Measurements from ENCODE around the gene CSF2RB.

CSF2RB gene

GRCh38 chr22:36886016-36886415 is 27.4 kb upstream of the CSF2RB start:
- POLR2A ChIA-PET (ENCODE audit: low non-redundant PET), result no interaction called here
- no peak for DNase-seq (ENCODE audit: low spot score)
- no peak for TF ChIP-seq CTCF (conservative IDR thresholded peaks at IDR 0.05; ENCODE audit: low read depth)
- H3K27ac ChIP-seq, result no peak overlapping the region
- CTCF ChIA-PET, result no interaction called here

GRCh38 chr22:36887162-36887561 is 26.3 kb upstream of the CSF2RB start:
- no peak overlapping the region for H3K27ac ChIP-seq
- DNase-seq (ENCODE audit: low spot score), result no peak
- CTCF ChIA-PET, result no interaction called here
- no peak for TF ChIP-seq CTCF (conservative IDR thresholded peaks at IDR 0.05; ENCODE audit: low read depth)
- POLR2A ChIA-PET (ENCODE audit: low non-redundant PET), result no interaction called here

GRCh38 chr22:36891646-36892045 is 21.8 kb upstream of the CSF2RB start:
- no peak for TF ChIP-seq CTCF (conservative IDR thresholded peaks at IDR 0.05; ENCODE audit: low read depth)
- no peak overlapping the region for H3K27ac ChIP-seq
- ChIA-PET POLR2A (ENCODE audit: low non-redundant PET) (no interaction called here), CTCF (no interaction called here)
- no peak for DNase-seq (ENCODE audit: low spot score)

GRCh38 chr22:36892292-36892691 is 21.1 kb upstream of the CSF2RB start:
- no peak for DNase-seq (ENCODE audit: low spot score)
- H3K27ac ChIP-seq, result no peak overlapping the region
- CTCF ChIA-PET, result no interaction called here
- POLR2A ChIA-PET (ENCODE audit: low non-redundant PET), result no interaction called here
- no peak for TF ChIP-seq CTCF (conservative IDR thresholded peaks at IDR 0.05; ENCODE audit: low read depth)

- no peak for TF ChIP-seq CTCF (conservative IDR thresholded peaks at IDR 0.05; ENCODE audit: low read depth)
Observed at GRCh38 chr22:36893262-36893661, 20.2 kb upstream of the CSF2RB start.

GRCh38 chr22:36894266-36894665 is 19.2 kb upstream of the CSF2RB start:
- POLR2A ChIA-PET (ENCODE audit: low non-redundant PET), result no interaction called here
- TF ChIP-seq CTCF (conservative IDR thresholded peaks at IDR 0.05; ENCODE audit: low read depth), result no peak
- CTCF ChIA-PET, result no interaction called here
- DNase-seq (ENCODE audit: low spot score), result no peak
- H3K27ac ChIP-seq, result no peak overlapping the region

More at GRCh38 chr22:36893262-36893661, 20.2 kb upstream of the CSF2RB start:
- no peak overlapping the region for H3K27ac ChIP-seq
- POLR2A ChIA-PET (ENCODE audit: low non-redundant PET), result no interaction called here
- DNase-seq (ENCODE audit: low spot score), result no peak
- CTCF ChIA-PET, result interaction anchor here (0.6 kb wide), 1 partner anchor 88 kb away, joined by 6 read pairs; no protein-coding TSS in a partner anchor

- TF ChIP-seq CTCF (conservative IDR thresholded peaks at IDR 0.05; ENCODE audit: low read depth), result no peak
- no peak for DNase-seq (ENCODE audit: low spot score)
- ChIA-PET POLR2A (ENCODE audit: low non-redundant PET) (no interaction called here), CTCF (no interaction called here)
- no peak overlapping the region for H3K27ac ChIP-seq
Observed at GRCh38 chr22:36897611-36898010, 15.8 kb upstream of the CSF2RB start.
